KMS-11 (cell line): ENCODE data around the gene PFN1.

Experiments
- H2AFZ ChIP-seq: fragments of 200-600 bp; sonication (generic); 2 replicates; pipeline ENCODE4 v1.6.1; 2016; ENCODE audit warnings: antibody characterized with exemption, mixed run types, low read depth
- H3K27ac ChIP-seq: fragments of 200-600 bp; sonication (generic); 2 replicates; pipeline ENCODE4 v1.6.1; 2016; ENCODE audit warnings: mild to moderate bottlenecking, mixed run types
- H3K27me3 ChIP-seq: fragments of 200-600 bp; sonication (generic); 2 replicates; pipeline ENCODE4 v1.6.1; 2017; ENCODE audit warnings: mild to moderate bottlenecking, low read depth, mixed run types, moderate library complexity; ENCODE audit not compliant: insufficient read depth
- H3K36me3 ChIP-seq: fragments of 200-600 bp; sonication (generic); 2 replicates; pipeline ENCODE4 v1.6.1; 2017; ENCODE audit warnings: mild to moderate bottlenecking, mixed run types; ENCODE audit not compliant: insufficient read depth
- H3K4me1 ChIP-seq: fragments of 200-600 bp; sonication (generic); 2 replicates; pipeline ENCODE4 v1.6.1; 2016; ENCODE audit warnings: mild to moderate bottlenecking, low read depth, mixed run types; ENCODE audit not compliant: poor library complexity, severe bottlenecking
- H3K4me2 ChIP-seq: fragments of 200-600 bp; sonication (generic); 2 replicates; pipeline ENCODE4 v1.7.0; 2016; ENCODE audit warnings: mild to moderate bottlenecking, mixed run types
- H3K4me3 ChIP-seq: fragments of 200-600 bp; sonication (generic); IDR thresholded peaks from 2 replicates; pipeline ENCODE4 v1.6.1; 2017; ENCODE audit warnings: low read depth, low read length, mixed read lengths; ENCODE audit not compliant: insufficient read depth
- H3K79me2 ChIP-seq: fragments of 200-600 bp; sonication (generic); 2 replicates; pipeline ENCODE4 v1.6.1; 2016; ENCODE audit warnings: low read depth, mixed run types; ENCODE audit not compliant: insufficient read depth
- H3K9ac ChIP-seq: fragments of 200-600 bp; sonication (generic); 2 replicates; pipeline ENCODE4 v1.6.1; 2016; ENCODE audit warnings: mild to moderate bottlenecking, mixed run types
- H4K20me1 ChIP-seq: fragments of 200-600 bp; sonication (generic); 2 replicates; pipeline ENCODE4 v1.6.1; 2016; ENCODE audit warnings: mild to moderate bottlenecking, mixed run types; ENCODE audit not compliant: insufficient read depth
- TF ChIP-seq, protein P1 (sequence below): fragments of 200-600 bp; sonication (generic); conservative IDR thresholded peaks from 2 replicates; pipeline ENCODE4 v1.6.1; 2017; ENCODE audit warnings: low read depth, mild to moderate bottlenecking, antibody characterized with exemption, low read length, moderate library complexity, mixed read lengths

PFN1 gene

DNA sequence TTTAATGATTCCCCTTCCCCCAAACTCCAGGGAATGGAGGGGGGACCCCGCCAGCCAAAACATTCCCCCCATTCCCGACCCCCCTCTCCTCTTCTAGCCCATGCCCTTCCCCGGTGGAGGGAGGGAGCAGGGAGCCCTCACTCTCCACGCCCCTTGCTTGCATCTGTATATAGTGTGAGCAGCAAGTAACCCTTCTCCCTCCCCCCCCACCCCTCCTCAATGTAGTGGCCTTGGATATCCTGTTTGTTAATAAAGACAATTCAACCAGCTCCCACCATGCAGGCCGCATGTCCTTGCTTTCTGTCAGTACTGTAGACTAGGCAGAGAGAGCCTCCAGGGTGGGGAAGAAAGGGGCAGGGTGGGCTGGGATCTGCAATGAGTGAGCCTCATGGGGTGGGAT, 50.5 kb downstream of the PFN1 start:
- TF ChIP-seq, protein P1, sequence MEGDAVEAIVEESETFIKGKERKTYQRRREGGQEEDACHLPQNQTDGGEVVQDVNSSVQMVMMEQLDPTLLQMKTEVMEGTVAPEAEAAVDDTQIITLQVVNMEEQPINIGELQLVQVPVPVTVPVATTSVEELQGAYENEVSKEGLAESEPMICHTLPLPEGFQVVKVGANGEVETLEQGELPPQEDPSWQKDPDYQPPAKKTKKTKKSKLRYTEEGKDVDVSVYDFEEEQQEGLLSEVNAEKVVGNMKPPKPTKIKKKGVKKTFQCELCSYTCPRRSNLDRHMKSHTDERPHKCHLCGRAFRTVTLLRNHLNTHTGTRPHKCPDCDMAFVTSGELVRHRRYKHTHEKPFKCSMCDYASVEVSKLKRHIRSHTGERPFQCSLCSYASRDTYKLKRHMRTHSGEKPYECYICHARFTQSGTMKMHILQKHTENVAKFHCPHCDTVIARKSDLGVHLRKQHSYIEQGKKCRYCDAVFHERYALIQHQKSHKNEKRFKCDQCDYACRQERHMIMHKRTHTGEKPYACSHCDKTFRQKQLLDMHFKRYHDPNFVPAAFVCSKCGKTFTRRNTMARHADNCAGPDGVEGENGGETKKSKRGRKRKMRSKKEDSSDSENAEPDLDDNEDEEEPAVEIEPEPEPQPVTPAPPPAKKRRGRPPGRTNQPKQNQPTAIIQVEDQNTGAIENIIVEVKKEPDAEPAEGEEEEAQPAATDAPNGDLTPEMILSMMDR: no peak
- Histone ChIP-seq H3K4me2 (no peak overlapping the region), H3K79me2 (no peaks in the 10 kb centered on the region), H4K20me1 (no peaks in the 10 kb centered on the region), H3K36me3 (no peaks in the 10 kb centered on the region), H3K4me1 (peaks cover under 1% of the 10 kb centered on the region), H2AFZ (no peak overlapping the region), H3K27ac (no peak overlapping the region), H3K27me3 (no peaks in the 10 kb centered on the region), H3K9ac (no peak overlapping the region), H3K4me3 (no peak overlapping the region)

GRCh38 chr17:4897198-4897687, 51.1 kb downstream of the PFN1 start:
- Histone ChIP-seq H3K79me2 (no peaks in the 10 kb centered on the region), H3K9ac (no peak overlapping the region), H3K4me1 (no peaks in the 10 kb centered on the region), H3K27ac (no peak overlapping the region), H3K4me3 (no peak overlapping the region), H3K27me3 (no peaks in the 10 kb centered on the region), H3K4me2 (no peak overlapping the region), H3K36me3 (no peaks in the 10 kb centered on the region), H2AFZ (no peak overlapping the region), H4K20me1 (no peaks in the 10 kb centered on the region)
- TF ChIP-seq, protein P1: no peak

DNA sequence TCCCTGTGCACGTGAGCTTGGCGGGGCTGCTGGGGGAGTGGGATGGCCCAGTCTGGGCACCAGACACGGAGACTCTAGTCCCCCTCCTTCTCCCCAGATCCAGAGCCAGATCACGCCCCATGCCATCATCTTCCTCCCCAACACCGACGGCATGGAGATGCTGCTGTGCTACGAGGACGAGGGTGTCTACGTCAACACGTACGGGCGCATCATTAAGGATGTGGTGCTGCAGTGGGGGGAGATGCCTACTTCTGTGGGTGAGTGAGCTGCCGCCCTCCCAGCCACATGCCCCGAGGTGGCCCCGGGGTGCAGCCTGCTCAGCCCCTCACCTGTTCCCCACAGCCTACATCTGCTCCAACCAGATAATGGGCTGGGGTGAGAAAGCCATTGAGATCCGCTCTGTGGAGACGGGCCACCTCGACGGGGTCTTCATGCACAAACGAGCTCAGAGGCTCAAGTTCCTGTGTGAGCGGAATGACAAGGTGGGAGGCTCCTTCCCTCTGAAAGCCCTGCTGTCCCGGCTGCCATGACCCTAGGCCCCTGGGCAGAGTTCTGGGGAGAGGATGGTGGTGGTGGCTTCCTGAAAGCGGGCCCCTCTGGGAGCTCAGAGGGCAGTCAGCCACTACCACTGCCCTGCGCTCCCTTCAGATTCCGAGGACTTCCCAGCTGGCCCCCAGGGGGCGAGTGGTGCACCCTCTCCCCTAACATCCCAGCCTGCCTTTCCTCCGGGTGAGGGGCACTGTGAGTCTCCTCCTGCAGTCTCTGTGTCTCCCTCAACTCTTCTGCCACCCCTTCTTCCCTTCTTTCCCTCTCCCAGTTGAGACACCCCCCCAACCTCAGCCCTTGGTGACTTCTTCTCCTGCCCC, 51.8 kb downstream of the PFN1 start:
- Histone ChIP-seq H4K20me1 (no peaks in the 10 kb centered on the region), H3K4me3 (no peak overlapping the region), H3K36me3 (no peaks in the 10 kb centered on the region), H3K4me1 (no peaks in the 10 kb centered on the region), H3K27ac (no peak overlapping the region), H3K4me2 (no peak overlapping the region), H3K27me3 (no peaks in the 10 kb centered on the region), H3K79me2 (no peaks in the 10 kb centered on the region), H2AFZ (no peak overlapping the region), H3K9ac (no peak overlapping the region)
- TF ChIP-seq, protein P1: no peak

DNA sequence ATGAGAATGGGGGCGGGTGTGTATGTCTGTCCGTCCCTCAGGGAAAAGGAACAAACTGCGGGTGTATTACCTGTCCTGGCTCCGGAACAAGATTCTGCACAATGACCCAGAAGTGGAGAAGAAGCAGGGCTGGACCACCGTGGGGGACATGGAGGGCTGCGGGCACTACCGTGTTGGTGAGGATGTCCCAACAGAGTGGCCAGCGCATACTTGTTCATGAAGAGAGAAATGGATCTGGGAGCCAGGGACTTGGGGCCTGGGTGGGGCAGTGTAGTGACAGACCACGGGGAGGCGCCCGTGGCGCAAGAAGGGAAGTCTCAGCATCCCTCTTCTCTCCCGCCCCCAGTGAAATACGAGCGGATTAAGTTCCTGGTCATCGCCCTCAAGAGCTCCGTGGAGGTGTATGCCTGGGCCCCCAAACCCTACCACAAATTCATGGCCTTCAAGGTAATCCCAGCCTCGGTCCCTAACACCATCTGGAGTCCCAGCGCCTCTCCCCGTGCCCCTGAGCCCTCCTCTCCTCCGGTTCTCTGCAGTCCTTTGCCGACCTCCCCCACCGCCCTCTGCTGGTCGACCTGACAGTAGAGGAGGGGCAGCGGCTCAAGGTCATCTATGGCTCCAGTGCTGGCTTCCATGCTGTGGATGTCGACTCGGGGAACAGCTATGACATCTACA, 52.5 kb downstream of the PFN1 start:
- H3K36me3 ChIP-seq: no peaks in the 10 kb centered on the region
- TF ChIP-seq, protein P1: no peak
- H3K4me3 ChIP-seq: no peak overlapping the region
- H3K4me2 ChIP-seq: no peak overlapping the region
- no peak overlapping the region for H3K27ac ChIP-seq
- no peaks in the 10 kb centered on the region for H3K27me3 ChIP-seq
- no peaks in the 10 kb centered on the region for H4K20me1 ChIP-seq
- H3K9ac ChIP-seq: no peak overlapping the region
- H3K79me2 ChIP-seq: no peaks in the 10 kb centered on the region
- no peak overlapping the region for H2AFZ ChIP-seq
- no peaks in the 10 kb centered on the region for H3K4me1 ChIP-seq
